OCI-LY7 (cell line): ENCODE measurements around the gene PHKB. TPM values are rescaled to one million over a fixed set of nuclear protein-coding genes. Genes with fewer than 3 reads are reported as not detected.
A peak's percentile ranks its signal among the peaks of the same experiment; 100 is the strongest.

ENCODE experiments used
- BruUV-seq: library from RNA; stranded (reverse); fragments of 400-500 nt; replicated peaks from 2 replicates; lab custom pipeline; 2021; lab: Mats Ljungman, UMichigan
- CTCF ChIA-PET: fragments of 300-600 bp; sonication (Branson Sonifier 250); formaldehyde crosslinking; loops from one replicate; lab custom pipeline; 2022; ENCODE audit warnings: antibody characterized with exemption; ENCODE audit not compliant: unreplicated experiment; lab: Charles Lee
- POLR2A ChIA-PET: fragments of 300-600 bp; sonication (Branson Sonifier 250); formaldehyde crosslinking; loops from one replicate; lab custom pipeline; 2022; ENCODE audit warnings: antibody characterized with exemption; lab: Charles Lee
- DNase-seq: peaks from one replicate; pipeline ENCODE4 v3.0.0-alpha.2; 2015; ENCODE audit warnings: low spot score
- H2AFZ ChIP-seq: fragments of 200-600 bp; sonication (generic), shearing (Covaris generic); 2 replicates; pipeline ENCODE4 v1.6.1; 2014; ENCODE audit warnings: mild to moderate bottlenecking, antibody characterized with exemption, low read length, moderate library complexity
- H3K27ac ChIP-seq: fragments of 200-600 bp; sonication (generic); 2 replicates; pipeline ENCODE4 v1.5.1; 2014; ENCODE audit warnings: mixed run types, low read depth, mild to moderate bottlenecking, moderate library complexity, low read length, inconsistent platforms; ENCODE audit not compliant: poor library complexity, severe bottlenecking
- H3K36me3 ChIP-seq: fragments of 200-600 bp; sonication (generic); 2 replicates; pipeline ENCODE4 v1.6.1; 2014; ENCODE audit warnings: mild to moderate bottlenecking, antibody characterized with exemption, low read length, moderate library complexity, mixed read lengths; ENCODE audit not compliant: insufficient read depth
- H3K4me1 ChIP-seq: fragments of 200-600 bp; sonication (generic); 2 replicates; pipeline ENCODE4 v1.5.1; 2014; ENCODE audit warnings: mild to moderate bottlenecking, low read length; ENCODE audit not compliant: insufficient read depth, poor library complexity, severe bottlenecking
- H3K4me2 ChIP-seq: fragments of 200-600 bp; sonication (generic); 2 replicates; pipeline ENCODE4 v1.6.1; 2014; ENCODE audit warnings: mild to moderate bottlenecking, low read length
- H3K4me3 ChIP-seq: fragments of 200-600 bp; sonication (generic); 2 replicates; pipeline ENCODE4 v1.5.1; 2014; ENCODE audit warnings: mild to moderate bottlenecking, low read depth, low read length; ENCODE audit not compliant: poor library complexity, severe bottlenecking
- H3K79me2 ChIP-seq: fragments of 200-600 bp; sonication (generic); 2 replicates; pipeline ENCODE4 v1.6.1; 2016; ENCODE audit warnings: low read depth, mild to moderate bottlenecking, low read length, moderate library complexity, mixed read lengths; ENCODE audit not compliant: insufficient read depth
- H3K9me2 ChIP-seq: fragments of 200-600 bp; sonication (generic); 2 replicates; pipeline ENCODE4 v1.6.1; 2016; ENCODE audit warnings: mild to moderate bottlenecking, low read length, mixed read lengths; ENCODE audit not compliant: insufficient read depth
- H3K9me3 ChIP-seq: fragments of 200-600 bp; sonication (generic); 2 replicates; pipeline ENCODE4 v1.6.1; 2014; ENCODE audit warnings: mild to moderate bottlenecking, mixed run types, low read length, mixed read lengths
- H4K20me1 ChIP-seq: fragments of 200-600 bp; sonication (generic); 2 replicates; pipeline ENCODE4 v1.6.1; 2014; ENCODE audit warnings: mild to moderate bottlenecking, antibody characterized with exemption, low read length, moderate library complexity, mixed read lengths; ENCODE audit not compliant: insufficient read depth
- CTCF ChIP-seq: fragments of 200-600 bp; sonication (generic); conservative IDR thresholded peaks from 2 replicates; pipeline ENCODE4 v1.5.1; 2014; ENCODE audit warnings: mild to moderate bottlenecking, antibody characterized with exemption, low read length, moderate library complexity, mixed read lengths
- EZH2phosphoT487 ChIP-seq: fragments of 200-600 bp; sonication (generic); IDR thresholded peaks from 2 replicates; pipeline ENCODE4 v1.6.1; 2018; ENCODE audit warnings: low read depth, borderline replicate concordance, mild to moderate bottlenecking, mixed run types, antibody characterized with exemption, low read length, moderate library complexity, mixed read lengths
- intact Hi-C: fragments of 100-400 bp; cut with micrococcal nuclease; formaldehyde crosslinking; loops from one replicate; pipeline ENCODE4 v1.10.0; 2022; ENCODE audit not compliant: unreplicated experiment
- total RNA-seq, 2 experiments: library from RNA; depleted of rRNA in 1 of 2; stranded (reverse); fragments of >200 nt in 1 of 2; shearing (Covaris generic) in 1 of 2; gene quantifications; 2 replicates each; pipeline ENCODE4 v1.2.3, GENCODE V29; 2014 to 2022

PHKB gene
- total RNA-seq, 2 experiments from 2014 or later: 56.9 to 93.1 TPM

- Histone ChIP-seq H3K9me2 (no peaks in the 10 kb centered on the region), H3K36me3 (peaks cover 42% of the 10 kb centered on the region), H3K27ac (peak overlapping the region; percentile 97), H3K4me3 (peak overlapping the region; percentile 69), H3K9me3 (peaks cover 28% of the 10 kb centered on the region), H3K4me2 (peak overlapping the region; percentile 95), H3K4me1 (peaks cover 60% of the 10 kb centered on the region), H3K79me2 (peaks cover 67% of the 10 kb centered on the region; the same call in 1 of the 2 replicates), H2AFZ (peak overlapping the region; percentile 76; the same call in 1 of the 2 replicates), H4K20me1 (no peaks in the 10 kb centered on the region)
- ChIA-PET POLR2A (interaction anchor here (0.6 to 6.0 kb wide), 14 partner anchors 9 to 703 kb away, joined by 3 to 60 read pairs (median 5); partner anchors contain the start of genes ITFG1 and PHKB), CTCF (no interaction called here)
- peak; percentile 82 for DNase-seq
- intact Hi-C loops: loop anchor here (1.0 to 10.0 kb wide), 4 partner anchors 31 to 518 kb away; partner anchors contain the start of genes DNAJA2, ITFG1, NETO2 and PHKB
- TSS peak; percentile 91 for BruUV-seq
- TF ChIP-seq EZH2phosphoT487 (no peak), CTCF (no peak)
Observed at GRCh38 chr16:47492428-47493377, 31.6 kb downstream of the PHKB start.

GRCh38 chr16:47493381-47494337 lies 32.5 kb downstream of the PHKB start:
- intact Hi-C loops: loop anchor here (1.0 to 10.0 kb wide), 4 partner anchors 32 to 519 kb away; partner anchors contain the start of genes DNAJA2, ITFG1, NETO2 and PHKB
- POLR2A ChIA-PET: interaction anchor here (0.6 to 6.0 kb wide), 18 partner anchors 10 to 1124 kb away, joined by 3 to 60 read pairs (median 4); partner anchors contain the start of genes ITFG1 and PHKB
- peak overlapping the region; percentile 76; the same call in 1 of the 2 replicates for H2AFZ ChIP-seq
- CTCF ChIA-PET: interaction anchor here (0.8 to 1.0 kb wide), 2 partner anchors 18 to 33 kb away, joined by 3 read pairs; partner anchors contain the start of genes ITFG1 and PHKB
- H3K79me2 ChIP-seq: peaks cover 61% of the 10 kb centered on the region; the same call in 1 of the 2 replicates
- peak overlapping the region; percentile 69 for H3K4me3 ChIP-seq
- H3K4me2 ChIP-seq: peak overlapping the region; percentile 95
- H4K20me1 ChIP-seq: no peaks in the 10 kb centered on the region
- H3K27ac ChIP-seq: peak overlapping the region; percentile 97
- H3K4me1 ChIP-seq: peaks cover 60% of the 10 kb centered on the region
- DNase-seq: peak; percentile 64
- BruUV-seq: no TSS peak
- TF ChIP-seq CTCF (no peak), EZH2phosphoT487 (no peak)
- H3K9me3 ChIP-seq: peaks cover 18% of the 10 kb centered on the region
- H3K9me2 ChIP-seq: no peaks in the 10 kb centered on the region
- H3K36me3 ChIP-seq: peaks cover 42% of the 10 kb centered on the region
